ENCODE measurements around the gene PIK3CD. TPM values are rescaled to one million over a fixed set of nuclear protein-coding genes. Genes with fewer than 3 reads are reported as not detected.

The PIK3CD gene
- total and polyA plus RNA-seq, 2 of the 4 experiments (the other 2 are of a cell fraction), result 5.0 to 12.1 TPM

GRCh38 chr1:9720785-9721605 lies 69.5 kb downstream of the PIK3CD start (continued):
- no peak for TF ChIP-seq MAZ (IDR thresholded peaks at IDR 0.05; ENCODE audit: borderline replicate concordance, low read depth, low read length)
- TF ChIP-seq NFE2L2 (IDR thresholded peaks at IDR 0.05; ENCODE audit: low read depth, low read length), result no peak

- 61% methylated on average over 18 of the region's 29 CpGs; no CpG with 5 or more reads in 1 of the 2 experiments for WGBS, 2 experiments (ENCODE audit: extremely low coverage in 2 of 2, insufficient read length in 1 of 2)
- Histone ChIP-seq H2AFZ (replicated peaks; ENCODE audit: low read length, poor library complexity) (peak overlapping the region; percentile 67), H4K91ac (ENCODE audit: insufficient read depth, low read depth, low read length) (no peak overlapping the region), H2BK5ac (ENCODE audit: low read depth, low read length, poor library complexity, severe bottlenecking) (no peak overlapping the region), H4K8ac (ENCODE audit: low read depth in 2 of 2, low read length in 2 of 2) (no peak overlapping the region), H4K5ac (ENCODE audit: low read depth, low read length) (no peak overlapping the region), H2BK15ac (ENCODE audit: low read depth, low read length) (no peak overlapping the region), H3K9ac (ENCODE audit: low read depth, low read length) (no peak overlapping the region), H3K4me1 (ENCODE audit: control insufficient read depth, insufficient read depth, low read length) (peaks cover 3% of the 10 kb centered on the region), H3K27ac (ENCODE audit: insufficient read depth, low read length) (no peak overlapping the region), H3K9me1 (ENCODE audit: insufficient read depth, low read length) (peaks cover 6% of the 10 kb centered on the region; the same call in 1 of the 2 replicates), H2AK9ac (replicated peaks; ENCODE audit: low read depth, low read length, poor library complexity) (no peak overlapping the region), H3K56ac (ENCODE audit: extremely low read depth, insufficient read depth, low read length) (no peak overlapping the region), H3K36me3 (ENCODE audit: control insufficient read depth, insufficient read depth, low read length) (peaks cover 35% of the 10 kb centered on the region), H3K4me2 (ENCODE audit: low read depth, low read length) (no peak overlapping the region), H2BK20ac (ENCODE audit: low read depth, low read length) (no peak overlapping the region), H3K4ac (ENCODE audit: low read depth, low read length) (no peak overlapping the region), H2BK120ac (ENCODE audit: low read depth, low read length) (no peak overlapping the region), H3K4me3 (ENCODE audit: insufficient read depth, low read depth, low read length) (no peak overlapping the region), H2AK5ac (ENCODE audit: low read depth, low read length) (no peak overlapping the region), H4K20me1 (ENCODE audit: insufficient read depth, low read length) (peaks cover 2% of the 10 kb centered on the region; the same call in 1 of the 2 replicates), H3K23ac (ENCODE audit: low read depth, low read length) (no peak overlapping the region), H3K27me3 (ENCODE audit: control insufficient read depth, insufficient read depth, low read length) (no peaks in the 10 kb centered on the region), H3K18ac (ENCODE audit: low read depth, low read length) (no peak overlapping the region), H3K14ac (replicated peaks; ENCODE audit: low read depth, low read length) (no peak overlapping the region), H3K9me3 (ENCODE audit: control insufficient read depth, insufficient read depth, low read length) (peaks cover 11% of the 10 kb centered on the region; the same call in 1 of the 2 replicates), H3K79me1 (ENCODE audit: low read depth in 1 of 2, low read length in 2 of 2) (no peaks in the 10 kb centered on the region; a peak in 1 of 4 replicates)
- in situ Hi-C loops (cut with MboI; ENCODE audit: low sequenced_read_pairs), result loop anchor here (10.0 kb wide), 1 partner anchor 143 kb away; no protein-coding TSS in a partner anchor
- DNase-seq, result no peak
- TF ChIP-seq CTCF (conservative IDR thresholded peaks at IDR 0.05; ENCODE audit: low read depth, low read length) (peak; percentile 54), FOS (IDR thresholded peaks at IDR 0.05; ENCODE audit: low read depth, low read length) (no peak), CHD1 (IDR thresholded peaks at IDR 0.05; ENCODE audit: low read depth, low read length) (no peak), CEBPB (IDR thresholded peaks at IDR 0.05; ENCODE audit: low read depth, low read length) (no peak), MXI1 (IDR thresholded peaks at IDR 0.05; ENCODE audit: borderline replicate concordance, low read depth, low read length) (no peak), SMC3 (IDR thresholded peaks at IDR 0.05; ENCODE audit: low read depth, low read length) (peak; percentile 36), RAD21 (IDR thresholded peaks at IDR 0.05; ENCODE audit: low read length) (peak; percentile 32), POLR2A (IDR thresholded peaks at IDR 0.05; ENCODE audit: low read depth, low read length) (no peak), MAFK (IDR thresholded peaks at IDR 0.05; ENCODE audit: low read depth, low read length) (no peak)
- dilution Hi-C loops (cut with HindIII; ENCODE audit: low sequenced_read_pairs, unreplicated experiment), result no loop called here
- POLR2A ChIA-PET (ENCODE audit: unreplicated experiment), result no interaction called here
- CTCF ChIA-PET, result interaction anchor here (0.6 kb wide), 1 partner anchor 26 kb away, joined by 3 read pairs; no protein-coding TSS in a partner anchor
- BruUV-seq (replicated peaks), result no TSS peak
- intact Hi-C loops (cut with micrococcal nuclease), result loop anchor here (1.0 kb wide), 1 partner anchor 146 kb away; no protein-coding TSS in a partner anchor
- ATAC-seq (ENCODE audit: low read depth), result no peak
These were observed 70.3 kb downstream of the PIK3CD start for GRCh38 chr1:9721606-9722377.

Data from IMR-90 (cell line).